GF-D8 (cell line): ENCODE data around the gene PPAN.

ENCODE experiments used
- DNase-seq: peaks from one replicate; lab custom pipeline; 2025; lab: John Stamatoyannopoulos, UW

PPAN gene

GRCh38 chr19:10113964-10114650, 7.9 kb downstream of the PPAN start:
- DNase-seq: no peak

- DNase-seq: no peak
Observed at GRCh38 chr19:10114651-10115391, 8.7 kb downstream of the PPAN start.

- no peak for DNase-seq
Observed at GRCh38 chr19:10115392-10116084, 9.4 kb downstream of the PPAN start.

GRCh38 chr19:10116085-10116865, 10.1 kb downstream of the PPAN start:
- DNase-seq: no peak

- DNase-seq: no peak
Observed at GRCh38 chr19:10116866-10117616, 10.9 kb downstream of the PPAN start.

GRCh38 chr19:10118960-10119359, 12.8 kb downstream of the PPAN start:
- no peak for DNase-seq

- no peak for DNase-seq
Observed at GRCh38 chr19:10120538-10121189, 14.5 kb downstream of the PPAN start.

GRCh38 chr19:10122045-10122444, 15.9 kb downstream of the PPAN start:
- no peak for DNase-seq

- no peak for DNase-seq
Observed at GRCh38 chr19:10124429-10124828, 18.3 kb downstream of the PPAN start.

- peak; percentile 14 for DNase-seq
Observed at GRCh38 chr19:10126213-10126639, 20.1 kb downstream of the PPAN start.

GRCh38 chr19:10132905-10133304, 26.7 kb downstream of the PPAN start:
- no peak for DNase-seq

GRCh38 chr19:10133596-10133995, 27.4 kb downstream of the PPAN start:
- no peak for DNase-seq

GRCh38 chr19:10134040-10134439, 27.9 kb downstream of the PPAN start:
- no peak for DNase-seq

GRCh38 chr19:10135551-10136334, 29.6 kb downstream of the PPAN start:
- DNase-seq: no peak

GRCh38 chr19:10136936-10137335, 30.8 kb downstream of the PPAN start:
- no peak for DNase-seq

GRCh38 chr19:10137751-10138682, 31.9 kb downstream of the PPAN start:
- no peak for DNase-seq

- no peak for DNase-seq
Observed at GRCh38 chr19:10138879-10139795, 33.0 kb downstream of the PPAN start.

GRCh38 chr19:10139952-10140351, 33.8 kb downstream of the PPAN start:
- DNase-seq: no peak
